ENCODE results near the gene CD63.
A peak's percentile ranks its signal among the peaks of the same experiment; 100 is the strongest.

The CD63 gene

GRCh38 chr12:55739025-55739378 is 10.2 kb upstream of the CD63 start:
- Histone ChIP-seq H3K36me3 (ENCODE audit: control insufficient read depth in 1 of 2, insufficient read depth in 2 of 2, low read length in 2 of 2) (no peaks in the 10 kb centered on the region), H3K9ac (ENCODE audit: low read depth in 1 of 2, low read length in 2 of 2) (peak overlapping the region in 1 of 2 donors; percentile 4), H3K9me3 (ENCODE audit: control insufficient read depth in 1 of 2, low read length in 2 of 2) (no peaks in the 10 kb centered on the region), H3K4me1 (ENCODE audit: control insufficient read depth in 1 of 2, insufficient read depth in 2 of 2, low read length in 2 of 2) (peaks cover 12 to 22% of the 10 kb centered on the region in 2 donors), H3K4me3 (ENCODE audit: low read depth in 1 of 2, low read length in 2 of 2) (peak overlapping the region in 1 of 2 donors; percentile 67), H3K27me3 (ENCODE audit: control insufficient read depth in 1 of 2, insufficient read depth in 2 of 2, low read length in 2 of 2) (peaks cover under 1 to 6% of the 10 kb centered on the region in 2 donors), H3K27ac (ENCODE audit: low read depth, low read length) (no peak overlapping the region)

GRCh38 chr12:55738123-55739024 is 9.6 kb upstream of the CD63 start:
- no peak overlapping the region for H3K27ac ChIP-seq (ENCODE audit: low read depth, low read length)

GRCh38 chr12:55737581-55738122 is 8.8 kb upstream of the CD63 start:
- H3K4me1 ChIP-seq (ENCODE audit: control insufficient read depth in 1 of 2, insufficient read depth in 2 of 2, low read length in 2 of 2) = peaks cover 10 to 15% of the 10 kb centered on the region in 2 donors
- peak overlapping the region in 1 of 2 donors; percentile 66 for H3K4me3 ChIP-seq (ENCODE audit: low read depth in 1 of 2, low read length in 2 of 2)
- H3K9ac ChIP-seq (ENCODE audit: low read depth in 1 of 2, low read length in 2 of 2) = peak overlapping the region; percentile 4 to 61
- H3K36me3 ChIP-seq (ENCODE audit: control insufficient read depth in 1 of 2, insufficient read depth in 2 of 2, low read length in 2 of 2) = no peaks in the 10 kb centered on the region
- peaks cover 0 to 5% of the 10 kb centered on the region in 2 donors for H3K27me3 ChIP-seq (ENCODE audit: control insufficient read depth in 1 of 2, insufficient read depth in 2 of 2, low read length in 2 of 2)
- no peak overlapping the region for H3K27ac ChIP-seq (ENCODE audit: low read depth, low read length)
- H3K9me3 ChIP-seq (ENCODE audit: control insufficient read depth in 1 of 2, low read length in 2 of 2) = no peaks in the 10 kb centered on the region

More at GRCh38 chr12:55738123-55739024, 9.6 kb upstream of the CD63 start:
- Histone ChIP-seq H3K36me3 (ENCODE audit: control insufficient read depth in 1 of 2, insufficient read depth in 2 of 2, low read length in 2 of 2) (no peaks in the 10 kb centered on the region), H3K27me3 (ENCODE audit: control insufficient read depth in 1 of 2, insufficient read depth in 2 of 2, low read length in 2 of 2) (peaks cover 0 to 5% of the 10 kb centered on the region in 2 donors), H3K4me1 (ENCODE audit: control insufficient read depth in 1 of 2, insufficient read depth in 2 of 2, low read length in 2 of 2) (peaks cover 10 to 15% of the 10 kb centered on the region in 2 donors), H3K4me3 (ENCODE audit: low read depth in 1 of 2, low read length in 2 of 2) (peak overlapping the region; percentile 66 to 67), H3K9me3 (ENCODE audit: control insufficient read depth in 1 of 2, low read length in 2 of 2) (no peaks in the 10 kb centered on the region), H3K9ac (ENCODE audit: low read depth in 1 of 2, low read length in 2 of 2) (peak overlapping the region; percentile 4 to 61)

DNA sequence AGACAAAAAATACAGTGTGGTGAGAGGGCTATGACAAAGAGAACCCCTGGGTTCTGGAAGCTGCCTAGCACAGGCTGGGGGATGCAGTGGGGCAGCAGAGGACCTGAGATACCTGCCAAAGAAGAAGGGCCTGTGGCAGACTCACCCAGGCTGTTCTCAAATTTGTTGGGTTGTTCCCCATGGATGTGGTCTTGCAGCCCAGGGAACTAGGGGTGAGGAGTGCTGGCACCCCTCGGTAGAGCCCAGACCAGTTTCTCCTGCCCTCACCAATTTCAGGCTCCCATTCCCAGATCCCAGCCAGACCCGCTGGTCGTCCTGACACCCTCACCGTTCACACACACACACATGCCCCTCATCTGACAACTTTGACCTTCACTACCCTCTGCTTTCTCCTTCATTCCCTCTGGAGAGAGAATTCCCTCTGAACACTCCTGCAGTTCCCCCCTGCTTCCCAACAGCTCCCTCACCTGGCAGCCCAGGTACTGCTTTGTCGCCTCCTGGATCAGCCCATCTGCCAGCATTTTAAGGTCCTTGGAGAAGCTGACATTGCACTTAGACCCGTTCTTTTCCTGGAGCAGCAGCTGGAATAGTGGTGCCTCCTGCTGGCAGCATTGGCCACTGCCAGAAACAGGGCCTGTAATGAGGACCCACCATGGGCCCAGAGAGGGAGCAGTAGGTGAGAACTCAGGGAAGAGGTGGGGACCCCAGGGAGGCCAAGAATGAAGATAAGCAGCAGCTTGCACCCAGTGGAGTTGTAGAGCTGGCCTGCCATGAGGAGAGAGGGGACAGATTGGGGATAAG is 8.2 kb upstream of the CD63 start:
- Histone ChIP-seq H3K4me3 (ENCODE audit: low read depth in 1 of 2, low read length in 2 of 2) (no peak overlapping the region), H3K9me3 (ENCODE audit: control insufficient read depth in 1 of 2, low read length in 2 of 2) (no peaks in the 10 kb centered on the region), H3K27me3 (ENCODE audit: control insufficient read depth in 1 of 2, insufficient read depth in 2 of 2, low read length in 2 of 2) (peaks cover 0 to 4% of the 10 kb centered on the region in 2 donors), H3K36me3 (ENCODE audit: control insufficient read depth in 1 of 2, insufficient read depth in 2 of 2, low read length in 2 of 2) (no peaks in the 10 kb centered on the region), H3K27ac (ENCODE audit: low read depth, low read length) (no peak overlapping the region), H3K9ac (ENCODE audit: low read depth in 1 of 2, low read length in 2 of 2) (no peak overlapping the region), H3K4me1 (ENCODE audit: control insufficient read depth in 1 of 2, insufficient read depth in 2 of 2, low read length in 2 of 2) (peaks cover 10 to 15% of the 10 kb centered on the region in 2 donors)

- no peak overlapping the region for H3K27ac ChIP-seq (ENCODE audit: low read depth, low read length)
- H3K4me3 ChIP-seq (ENCODE audit: low read depth in 1 of 2, low read length in 2 of 2) = no peak overlapping the region
- H3K36me3 ChIP-seq (ENCODE audit: control insufficient read depth in 1 of 2, insufficient read depth in 2 of 2, low read length in 2 of 2) = no peaks in the 10 kb centered on the region
- no peaks in the 10 kb centered on the region for H3K9me3 ChIP-seq (ENCODE audit: control insufficient read depth in 1 of 2, low read length in 2 of 2)
- no peak overlapping the region for H3K9ac ChIP-seq (ENCODE audit: low read depth in 1 of 2, low read length in 2 of 2)
- H3K4me1 ChIP-seq (ENCODE audit: control insufficient read depth in 1 of 2, insufficient read depth in 2 of 2, low read length in 2 of 2) = peaks cover 10 to 15% of the 10 kb centered on the region in 2 donors
- no peaks in the 10 kb centered on the region for H3K27me3 ChIP-seq (ENCODE audit: control insufficient read depth in 1 of 2, insufficient read depth in 2 of 2, low read length in 2 of 2)
Observed at GRCh38 chr12:55736076-55736475, 7.3 kb upstream of the CD63 start.

DNA sequence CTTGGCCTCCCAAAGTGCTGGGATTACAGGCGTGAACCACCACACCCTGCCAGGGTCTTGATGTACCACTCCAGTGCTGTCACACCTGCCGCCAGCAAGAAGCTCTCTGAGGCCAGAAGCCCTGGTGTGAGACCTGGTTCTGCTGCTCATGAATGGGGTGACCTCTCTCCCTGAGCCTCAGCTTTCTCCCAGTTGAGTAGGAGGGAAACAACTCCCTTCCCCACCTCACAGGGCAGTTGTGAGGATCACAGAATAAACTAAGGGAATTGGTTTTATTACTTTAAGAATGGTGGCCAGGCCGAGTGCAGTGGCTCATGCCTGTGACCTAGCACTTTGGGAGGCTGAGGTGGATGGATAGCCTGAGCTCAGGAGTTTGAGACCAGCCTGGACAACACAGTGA is 5.8 kb upstream of the CD63 start:
- Histone ChIP-seq H3K27me3 (ENCODE audit: control insufficient read depth in 1 of 2, insufficient read depth in 2 of 2, low read length in 2 of 2) (no peaks in the 10 kb centered on the region), H3K27ac (ENCODE audit: low read depth, low read length) (no peak overlapping the region), H3K36me3 (ENCODE audit: control insufficient read depth in 1 of 2, insufficient read depth in 2 of 2, low read length in 2 of 2) (no peaks in the 10 kb centered on the region), H3K4me1 (ENCODE audit: control insufficient read depth in 1 of 2, insufficient read depth in 2 of 2, low read length in 2 of 2) (peaks cover 20 to 27% of the 10 kb centered on the region in 2 donors), H3K9ac (ENCODE audit: low read depth in 1 of 2, low read length in 2 of 2) (no peak overlapping the region), H3K4me3 (ENCODE audit: low read depth in 1 of 2, low read length in 2 of 2) (no peak overlapping the region), H3K9me3 (ENCODE audit: control insufficient read depth in 1 of 2, low read length in 2 of 2) (no peaks in the 10 kb centered on the region)

- Histone ChIP-seq H3K27ac (ENCODE audit: low read depth, low read length) (no peak overlapping the region), H3K9ac (ENCODE audit: low read depth in 1 of 2, low read length in 2 of 2) (no peak overlapping the region), H3K4me1 (ENCODE audit: control insufficient read depth in 1 of 2, insufficient read depth in 2 of 2, low read length in 2 of 2) (peaks cover 20 to 29% of the 10 kb centered on the region in 2 donors), H3K36me3 (ENCODE audit: control insufficient read depth in 1 of 2, insufficient read depth in 2 of 2, low read length in 2 of 2) (no peaks in the 10 kb centered on the region), H3K27me3 (ENCODE audit: control insufficient read depth in 1 of 2, insufficient read depth in 2 of 2, low read length in 2 of 2) (no peaks in the 10 kb centered on the region), H3K9me3 (ENCODE audit: control insufficient read depth in 1 of 2, low read length in 2 of 2) (no peaks in the 10 kb centered on the region), H3K4me3 (ENCODE audit: low read depth in 1 of 2, low read length in 2 of 2) (no peak overlapping the region)
Observed at GRCh38 chr12:55733858-55734257, 5.0 kb upstream of the CD63 start.

DNA sequence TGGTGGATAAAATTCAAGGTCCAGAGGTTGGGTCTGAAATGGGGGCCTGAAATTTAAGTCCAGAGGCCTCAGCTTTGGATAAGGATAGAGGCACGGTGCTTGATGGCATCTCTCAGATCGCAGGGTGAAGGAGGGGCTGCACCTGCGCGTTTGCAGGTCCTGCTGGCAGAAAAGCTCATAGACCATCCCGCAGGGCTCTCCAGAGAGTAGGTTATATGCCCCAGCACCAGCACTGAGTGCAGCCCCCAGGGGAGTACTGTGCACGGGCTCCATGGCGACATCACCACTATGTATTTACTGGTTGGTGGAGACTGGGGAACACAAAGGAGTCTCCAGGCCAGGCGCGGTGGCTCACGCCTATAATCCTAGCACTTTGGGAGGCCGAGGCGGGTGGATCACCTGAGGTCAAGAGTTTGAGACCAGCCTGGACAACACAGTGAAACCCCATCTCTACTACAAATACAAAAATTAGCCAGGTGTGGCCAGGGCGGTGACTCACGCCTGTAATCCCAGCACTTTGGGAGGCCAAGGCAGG is 4.3 kb upstream of the CD63 start:
- no peak overlapping the region for H3K9ac ChIP-seq (ENCODE audit: low read depth in 1 of 2, low read length in 2 of 2)
- H3K27me3 ChIP-seq (ENCODE audit: control insufficient read depth in 1 of 2, insufficient read depth in 2 of 2, low read length in 2 of 2) = no peaks in the 10 kb centered on the region
- no peak overlapping the region for H3K27ac ChIP-seq (ENCODE audit: low read depth, low read length)

DNA sequence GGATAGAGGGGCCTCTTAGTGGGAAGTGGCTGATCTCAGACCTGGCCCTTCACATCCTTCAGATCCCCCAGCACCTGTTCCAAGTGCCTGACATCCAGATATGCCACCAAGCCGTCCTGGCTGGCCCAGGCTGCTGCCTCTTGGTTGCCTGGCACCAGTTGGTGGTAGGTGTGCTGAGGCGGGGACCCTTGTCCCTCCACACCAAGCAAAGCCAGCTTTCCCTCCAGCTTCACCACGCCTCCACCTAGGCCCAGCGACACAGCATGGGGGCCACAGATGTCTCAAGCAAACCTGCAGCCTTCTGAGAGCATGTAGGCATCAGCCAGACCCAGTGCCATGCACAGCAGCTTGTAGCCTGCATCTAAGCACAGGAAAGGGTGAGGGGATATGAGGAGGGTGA is 3.5 kb upstream of the CD63 start:
- H3K9ac ChIP-seq (ENCODE audit: low read depth in 1 of 2, low read length in 2 of 2) = no peak overlapping the region
- H3K27me3 ChIP-seq (ENCODE audit: control insufficient read depth in 1 of 2, insufficient read depth in 2 of 2, low read length in 2 of 2) = no peaks in the 10 kb centered on the region
- H3K9me3 ChIP-seq (ENCODE audit: control insufficient read depth in 1 of 2, low read length in 2 of 2) = no peaks in the 10 kb centered on the region
- peaks cover 15 to 25% of the 10 kb centered on the region in 2 donors for H3K4me1 ChIP-seq (ENCODE audit: control insufficient read depth in 1 of 2, insufficient read depth in 2 of 2, low read length in 2 of 2)
- no peak overlapping the region for H3K4me3 ChIP-seq (ENCODE audit: low read depth in 1 of 2, low read length in 2 of 2)
- no peaks in the 10 kb centered on the region for H3K36me3 ChIP-seq (ENCODE audit: control insufficient read depth in 1 of 2, insufficient read depth in 2 of 2, low read length in 2 of 2)
- H3K27ac ChIP-seq (ENCODE audit: low read depth, low read length) = no peak overlapping the region

More for the DNA sequence above, 4.3 kb upstream of the CD63 start:
- Histone ChIP-seq H3K36me3 (ENCODE audit: control insufficient read depth in 1 of 2, insufficient read depth in 2 of 2, low read length in 2 of 2) (no peaks in the 10 kb centered on the region), H3K9me3 (ENCODE audit: control insufficient read depth in 1 of 2, low read length in 2 of 2) (no peaks in the 10 kb centered on the region), H3K4me1 (ENCODE audit: control insufficient read depth in 1 of 2, insufficient read depth in 2 of 2, low read length in 2 of 2) (peaks cover 14 to 25% of the 10 kb centered on the region in 2 donors), H3K4me3 (ENCODE audit: low read depth in 1 of 2, low read length in 2 of 2) (no peak overlapping the region)
